NB4 (cell line): ENCODE measurements around the gene EPHB1.

Source experiments
- MAX ChIP-seq: IDR thresholded peaks from 2 replicates; pipeline ENCODE4 v1.6.1; 2011; ENCODE audit warnings: low read depth, low read length
- MYC ChIP-seq: IDR thresholded peaks from 2 replicates; pipeline ENCODE4 v1.6.1; 2011; ENCODE audit warnings: low read depth, low read length
- POLR2A ChIP-seq: IDR thresholded peaks from 2 replicates; pipeline ENCODE4 v1.6.1; 2011; ENCODE audit warnings: mild to moderate bottlenecking; ENCODE audit not compliant: insufficient read length; ENCODE audit errors: extremely low read depth
- TF ChIP-seq, protein P1 (sequence below): IDR thresholded peaks from one replicate; pipeline ENCODE4 v1.5.1; 2012; ENCODE audit warnings: low read depth, low read length

- TF ChIP-seq POLR2A: no peak
- TF ChIP-seq, protein P1, sequence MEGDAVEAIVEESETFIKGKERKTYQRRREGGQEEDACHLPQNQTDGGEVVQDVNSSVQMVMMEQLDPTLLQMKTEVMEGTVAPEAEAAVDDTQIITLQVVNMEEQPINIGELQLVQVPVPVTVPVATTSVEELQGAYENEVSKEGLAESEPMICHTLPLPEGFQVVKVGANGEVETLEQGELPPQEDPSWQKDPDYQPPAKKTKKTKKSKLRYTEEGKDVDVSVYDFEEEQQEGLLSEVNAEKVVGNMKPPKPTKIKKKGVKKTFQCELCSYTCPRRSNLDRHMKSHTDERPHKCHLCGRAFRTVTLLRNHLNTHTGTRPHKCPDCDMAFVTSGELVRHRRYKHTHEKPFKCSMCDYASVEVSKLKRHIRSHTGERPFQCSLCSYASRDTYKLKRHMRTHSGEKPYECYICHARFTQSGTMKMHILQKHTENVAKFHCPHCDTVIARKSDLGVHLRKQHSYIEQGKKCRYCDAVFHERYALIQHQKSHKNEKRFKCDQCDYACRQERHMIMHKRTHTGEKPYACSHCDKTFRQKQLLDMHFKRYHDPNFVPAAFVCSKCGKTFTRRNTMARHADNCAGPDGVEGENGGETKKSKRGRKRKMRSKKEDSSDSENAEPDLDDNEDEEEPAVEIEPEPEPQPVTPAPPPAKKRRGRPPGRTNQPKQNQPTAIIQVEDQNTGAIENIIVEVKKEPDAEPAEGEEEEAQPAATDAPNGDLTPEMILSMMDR: no peak
- TF ChIP-seq MYC: no peak
- TF ChIP-seq MAX: no peak
Observed at GRCh38 chr3:134917631-134918030, 122.6 kb downstream of the EPHB1 start.
